Omental fat pad (tissue), 4 donors: Measurements from ENCODE around the gene GRM6. TPM values are rescaled to one million over a fixed set of nuclear protein-coding genes. Genes with fewer than 3 reads are reported as not detected.

ENCODE experiments used
- ATAC-seq: fragments of 150-250 bp; one replicate; pipeline ENCODE4 v1.9.1; 2016; ENCODE audit warnings: mild to moderate bottlenecking, moderate library complexity; ENCODE audit not compliant: low FRiP score
- DNase-seq: peaks from one replicate; pipeline ENCODE4 v3.0.0-alpha.2; 2019; ENCODE audit warnings: low spot score
- CTCF ChIP-seq, 3 donors: fragments of 450-650 bp; IDR thresholded peaks; one replicate each; pipeline ENCODE4 v1.5.1; 2016 to 2017; ENCODE audit warnings: antibody characterized with exemption in 3 of 3, mild to moderate bottlenecking in 3 of 3, moderate library complexity in 2 of 3
- total RNA-seq, 4 donors: library from RNA; depleted of rRNA; stranded (reverse); fragments of >200 nt; gene quantifications; one replicate each; pipeline ENCODE4 v1.1.0, GENCODE V29; 2016

GRM6 gene
- total RNA-seq, 4 donors from 2014 or later = not detected

DNA sequence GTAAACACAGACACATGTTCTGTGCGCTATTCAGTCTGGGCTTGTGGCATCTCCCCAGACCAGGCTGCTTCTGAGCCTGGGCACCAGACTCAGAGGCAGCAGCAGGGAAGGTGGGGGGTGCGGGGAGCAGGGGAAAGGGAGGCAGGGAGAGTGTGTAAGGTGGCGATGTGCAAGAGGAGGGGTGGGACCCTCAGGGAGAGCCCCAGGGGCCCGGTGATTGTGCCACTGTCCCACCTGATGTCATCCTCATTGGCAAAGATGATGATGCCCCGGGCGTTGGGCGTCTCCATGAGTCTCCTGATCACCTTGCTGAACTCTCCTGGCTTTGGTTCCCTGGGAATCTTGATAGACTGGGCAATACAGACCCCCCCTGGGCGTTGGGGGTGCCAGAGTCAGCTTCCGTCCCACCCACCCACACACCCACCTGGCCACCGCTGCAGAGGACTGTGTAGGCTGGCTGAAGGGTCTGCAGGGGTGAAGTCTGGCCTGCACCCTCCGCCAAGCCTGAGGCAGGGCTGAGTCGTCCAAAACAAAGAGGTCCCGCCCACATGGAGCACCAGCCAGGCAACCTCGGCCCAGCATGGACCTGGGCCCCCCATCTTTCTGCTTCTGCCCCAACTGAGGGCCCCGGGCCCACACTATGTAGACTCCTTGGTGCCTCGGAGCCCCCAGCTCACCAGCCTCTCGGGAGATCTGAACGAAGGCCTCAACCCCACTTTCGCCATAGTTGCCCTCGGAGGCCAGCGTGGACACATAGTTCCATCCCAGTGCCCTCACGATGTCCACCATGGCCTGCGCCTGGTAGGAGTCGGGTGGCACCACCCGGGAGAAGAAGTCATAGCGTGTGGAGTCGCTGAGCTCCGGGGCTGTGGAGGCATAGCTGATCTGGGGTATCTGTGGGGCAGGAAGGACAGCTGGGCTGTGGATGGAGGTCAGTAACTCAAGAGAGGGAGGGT, 3.7 kb downstream of the GRM6 start:
- no peak for TF ChIP-seq CTCF (IDR thresholded peaks at IDR 0.05)
- DNase-seq (no peak), ATAC-seq (no peak)

DNA sequence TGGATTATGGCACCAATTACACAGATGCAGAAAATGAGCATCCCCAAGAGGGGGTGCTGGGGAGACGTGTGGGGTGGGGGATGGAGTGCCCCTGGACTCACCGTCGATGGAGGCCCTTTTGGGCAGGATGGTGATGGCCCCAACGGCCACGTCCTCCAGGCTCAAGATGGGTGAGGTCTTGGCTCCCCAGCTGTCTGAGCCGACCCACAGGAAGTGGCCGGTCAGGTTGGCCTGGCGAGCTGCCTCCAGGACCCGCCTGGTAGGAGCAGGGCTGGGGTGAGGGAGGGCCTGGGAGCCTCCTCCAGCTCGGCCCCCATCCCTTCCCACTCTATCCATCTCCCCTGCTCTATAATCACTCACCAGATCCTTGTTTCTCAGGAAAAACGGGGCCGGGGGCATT, 4.6 kb downstream of the GRM6 start:
- TF ChIP-seq CTCF (IDR thresholded peaks at IDR 0.05) = no peak
- no peak for DNase-seq
- no peak for ATAC-seq

DNA sequence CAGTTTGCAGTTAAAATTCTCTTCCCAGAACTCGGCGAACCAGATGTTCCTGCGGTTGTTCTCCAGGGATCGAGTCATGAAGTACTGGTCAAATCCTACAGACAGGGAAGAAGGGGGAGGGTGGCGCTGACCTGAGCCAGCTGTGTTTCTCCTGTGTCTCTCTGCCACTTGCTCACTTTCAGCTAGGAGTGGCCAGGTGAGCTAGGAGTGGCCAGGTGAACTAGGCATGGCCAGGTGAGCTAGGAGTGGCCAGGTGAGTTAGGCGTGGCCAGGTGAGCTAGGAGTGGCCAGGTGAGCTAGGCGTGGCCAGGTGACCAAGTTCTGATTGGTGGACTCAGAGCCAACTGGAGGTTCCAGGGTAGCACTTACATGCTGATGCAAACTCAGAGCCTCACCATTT, 5.8 kb downstream of the GRM6 start:
- no peak for DNase-seq
- no peak for ATAC-seq
- no peak for TF ChIP-seq CTCF (IDR thresholded peaks at IDR 0.05)

DNA sequence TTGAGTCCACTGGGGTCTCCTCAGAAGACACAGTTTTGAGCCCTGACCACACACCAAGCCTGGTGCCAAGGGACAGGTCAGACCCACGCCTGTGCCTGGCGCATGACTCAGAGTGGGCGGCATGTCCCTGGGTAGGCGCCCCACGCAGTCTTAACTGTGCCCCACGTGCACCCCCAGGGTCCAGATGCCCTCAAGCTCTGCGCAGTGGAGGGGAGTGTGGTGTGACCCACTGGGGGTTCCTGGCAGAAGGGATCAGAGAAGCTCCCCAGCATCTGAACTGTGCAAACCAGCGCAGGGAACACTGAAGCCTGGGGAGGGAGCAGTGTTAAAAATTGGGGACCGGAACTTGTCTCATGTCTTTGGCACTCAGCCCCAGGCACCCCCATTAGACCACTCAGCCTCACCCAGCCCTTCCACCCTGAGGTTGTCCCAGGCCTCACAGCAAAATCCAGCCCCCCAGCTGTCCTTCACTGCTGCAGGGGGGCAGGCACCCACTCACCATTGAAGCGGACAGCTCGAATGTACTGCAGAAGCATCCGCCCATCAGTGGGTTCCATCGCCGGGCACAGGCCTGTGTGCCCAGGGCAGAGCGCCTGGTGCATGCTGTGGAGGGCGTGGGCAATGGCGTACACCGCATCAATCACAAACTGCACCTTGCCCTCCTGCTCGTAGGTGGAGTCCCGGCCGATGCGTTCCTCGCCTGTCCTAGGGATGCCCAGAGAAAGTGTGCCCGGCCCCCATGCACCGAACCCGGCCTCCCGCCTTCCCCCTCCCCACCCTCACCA, 6.5 kb downstream of the GRM6 start:
- no peak for DNase-seq
- no peak for TF ChIP-seq CTCF (IDR thresholded peaks at IDR 0.05)
- ATAC-seq = no peak

- no peak for ATAC-seq
- no peak for TF ChIP-seq CTCF (IDR thresholded peaks at IDR 0.05)
- no peak for DNase-seq
Measured at GRCh38 chr5:178986326-178986960, 8.7 kb downstream of the GRM6 start.

DNA sequence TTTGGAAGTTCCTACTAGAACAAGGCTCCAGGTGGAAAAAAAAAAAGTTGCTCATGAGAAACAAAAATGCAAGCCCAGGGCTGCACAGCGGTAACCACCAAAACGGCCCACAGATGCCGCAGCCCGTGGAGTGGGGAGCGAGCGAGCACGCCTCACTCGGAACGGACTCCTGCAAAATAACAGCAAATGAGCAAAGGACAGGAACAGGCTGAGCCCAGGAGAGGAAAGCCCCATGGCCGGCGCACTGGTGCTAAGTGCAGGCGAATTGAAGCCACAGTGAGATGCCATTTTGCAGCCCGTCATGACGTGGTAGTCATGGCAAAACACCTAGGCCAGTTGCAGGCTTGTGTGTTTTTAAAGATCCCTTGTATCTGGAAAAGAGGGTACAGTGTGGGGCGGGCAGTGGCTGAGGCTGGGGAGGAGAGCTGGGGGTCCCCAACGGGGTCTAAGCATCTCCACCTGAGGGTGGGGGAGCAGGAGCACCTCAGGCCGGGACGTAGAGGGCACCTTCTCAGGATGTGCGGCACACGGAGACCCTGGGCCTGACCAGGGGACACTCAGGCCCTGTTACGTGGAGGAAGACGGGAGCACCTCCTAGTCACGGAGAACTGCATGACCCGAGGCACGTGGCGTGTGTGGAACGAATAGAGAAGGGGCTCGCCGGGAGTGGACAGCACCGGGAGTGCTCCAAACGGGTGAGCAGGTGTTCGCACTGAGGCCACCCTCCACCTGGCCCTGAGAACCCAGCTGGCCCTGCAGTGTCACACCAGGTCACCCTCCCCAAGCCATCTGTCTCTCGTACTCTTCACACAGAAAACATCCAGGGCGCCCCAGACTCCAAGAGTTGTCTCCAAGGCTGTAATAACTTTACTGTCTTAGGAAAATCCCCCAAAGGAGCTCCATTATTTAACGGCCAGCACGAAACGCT, 10.7 kb downstream of the GRM6 start:
- no peak for TF ChIP-seq CTCF (IDR thresholded peaks at IDR 0.05)
- no peak for ATAC-seq
- DNase-seq = no peak
